HG02938 (cell line): Measurements from ENCODE around the gene AHI1.
A peak's percentile ranks its signal among the peaks of the same experiment; 100 is the strongest.
"Not testable (repeated sequence)": the region's sequence is repeated elsewhere in the genome, so short reads cannot be mapped to it uniquely, and the experiment has no call there.

Source experiments
- ATAC-seq: cut with Tn5 transposase; IDR thresholded peaks from one replicate; pipeline ENCODE4 v1.9.1; 2021; ENCODE audit warnings: mild to moderate bottlenecking, moderate library complexity; ENCODE audit not compliant: unreplicated experiment

The AHI1 gene

DNA sequence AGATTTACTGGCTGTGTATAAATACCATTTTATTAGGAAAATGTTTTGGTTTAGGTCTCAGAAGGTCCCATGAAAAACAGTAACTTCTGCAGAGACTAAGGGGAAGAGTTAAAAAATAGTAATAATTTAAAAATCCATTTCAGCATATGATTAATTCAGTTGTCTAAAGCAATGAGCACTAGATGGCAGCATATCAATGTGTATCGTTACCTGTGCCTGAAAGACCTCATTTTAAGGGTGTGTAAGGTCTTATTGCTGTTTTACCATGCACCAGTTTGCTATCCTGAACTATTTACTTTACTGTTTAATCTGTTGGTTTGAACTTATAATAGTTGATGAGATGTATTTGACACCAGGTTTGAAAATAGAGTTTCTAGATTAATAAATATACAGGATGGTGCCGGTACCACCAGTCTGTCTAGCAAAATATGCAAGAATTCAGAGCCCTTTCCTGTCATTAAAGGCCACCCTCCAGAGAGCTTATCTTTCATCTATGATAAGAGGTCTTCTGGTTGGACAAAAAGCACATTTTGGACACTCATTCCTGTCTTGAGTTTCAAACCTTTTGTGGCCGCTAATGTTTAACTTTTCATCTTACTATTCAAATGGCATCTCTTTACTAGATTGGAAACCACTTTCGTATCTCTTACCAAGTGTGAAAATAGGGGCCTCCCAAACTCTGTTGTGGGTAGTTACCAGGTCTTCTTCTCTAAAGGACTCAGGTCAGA is 8.9 kb upstream of the AHI1 start:
- ATAC-seq = peak; percentile 97

DNA sequence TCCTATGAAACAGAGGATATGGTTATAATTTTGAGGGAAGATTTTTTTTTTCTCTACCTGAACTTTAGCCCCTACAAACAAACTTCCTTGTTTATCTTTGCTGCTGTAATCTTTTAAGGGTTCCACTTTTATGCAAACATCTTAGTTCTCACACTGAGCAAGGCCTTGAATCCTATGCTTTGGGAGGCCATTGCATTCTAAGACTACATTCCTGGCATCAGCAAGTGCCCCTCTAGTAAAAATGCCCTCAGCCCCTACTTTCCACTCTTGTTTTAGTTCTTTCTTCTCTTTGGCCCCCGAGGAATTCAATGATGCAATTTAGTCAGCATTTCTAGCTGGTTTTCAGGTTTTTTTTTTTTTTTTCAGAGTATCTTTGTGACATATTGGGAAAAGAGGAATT is 8.1 kb upstream of the AHI1 start:
- no peak for ATAC-seq

DNA sequence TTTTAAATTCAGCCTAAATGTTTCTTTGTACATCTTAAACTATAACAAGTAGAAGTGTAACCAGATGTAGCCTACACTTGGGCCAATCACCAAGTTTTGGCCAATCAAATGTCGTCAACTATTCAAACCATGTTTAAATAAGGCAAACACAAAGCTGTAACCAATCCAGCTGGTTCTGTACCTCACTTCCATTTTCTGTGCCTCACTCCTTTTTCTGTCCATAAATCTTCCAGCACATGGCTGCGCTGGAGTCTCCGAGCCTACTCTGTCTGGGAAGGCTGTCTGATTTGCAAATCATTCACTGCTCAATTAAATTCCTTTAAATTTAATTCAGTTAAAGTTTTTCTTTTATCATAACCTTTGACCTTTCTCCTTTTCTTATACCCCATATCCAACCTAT is 7.7 kb upstream of the AHI1 start:
- ATAC-seq = no peak

DNA sequence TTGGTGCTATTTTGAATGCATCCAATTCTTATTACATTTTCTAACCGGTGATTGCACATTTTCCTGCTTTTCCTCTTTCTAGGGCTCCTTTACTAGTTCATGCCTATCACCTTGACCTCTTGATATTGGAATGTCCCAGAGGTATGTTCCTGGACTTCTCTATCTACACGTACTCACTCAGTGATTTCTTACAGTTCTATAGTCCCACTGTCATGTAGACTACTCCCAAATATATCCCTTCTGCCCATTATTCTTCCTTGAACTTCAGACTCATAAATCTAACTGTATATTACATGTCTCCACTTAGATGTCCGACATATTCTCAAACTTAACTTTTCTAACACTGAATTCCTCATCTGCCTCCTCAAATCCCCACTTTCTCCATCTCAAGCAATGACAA is 7.2 kb upstream of the AHI1 start:
- ATAC-seq = no peak

DNA sequence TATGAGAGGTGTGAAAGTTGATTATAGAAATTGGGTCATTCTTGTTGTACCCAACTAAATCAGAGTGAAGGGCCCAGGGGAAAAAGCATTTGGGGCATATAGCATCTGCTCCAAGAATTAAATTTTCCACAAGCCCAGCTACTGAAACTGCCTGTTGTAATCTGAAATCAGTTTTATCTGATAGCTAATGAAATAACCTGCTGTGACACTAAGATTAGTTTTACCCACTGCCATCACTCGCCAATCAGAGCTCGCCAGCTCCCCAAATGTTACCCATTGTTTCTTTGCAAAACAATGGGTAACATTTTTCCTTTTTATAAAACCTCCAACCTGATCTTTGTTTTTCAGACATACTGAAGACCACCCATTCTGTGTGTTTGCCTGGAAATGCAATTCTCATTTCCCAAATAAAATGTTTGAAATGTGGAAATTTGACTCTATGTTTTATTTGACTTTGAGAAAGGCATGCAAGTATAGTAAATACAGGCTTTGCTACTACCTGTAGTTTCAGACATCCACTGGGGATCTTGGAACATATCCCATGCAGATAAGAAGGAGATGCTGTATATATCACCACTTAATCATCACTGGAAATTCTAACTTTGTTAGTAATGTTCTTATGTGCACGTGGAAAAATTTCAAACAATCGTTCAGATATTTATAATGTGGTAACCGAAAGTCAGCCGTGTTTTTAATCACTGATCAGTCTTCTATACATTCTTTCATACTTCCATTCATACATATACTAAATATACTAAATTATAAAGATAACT is 6.3 kb upstream of the AHI1 start:
- ATAC-seq = no peak

DNA sequence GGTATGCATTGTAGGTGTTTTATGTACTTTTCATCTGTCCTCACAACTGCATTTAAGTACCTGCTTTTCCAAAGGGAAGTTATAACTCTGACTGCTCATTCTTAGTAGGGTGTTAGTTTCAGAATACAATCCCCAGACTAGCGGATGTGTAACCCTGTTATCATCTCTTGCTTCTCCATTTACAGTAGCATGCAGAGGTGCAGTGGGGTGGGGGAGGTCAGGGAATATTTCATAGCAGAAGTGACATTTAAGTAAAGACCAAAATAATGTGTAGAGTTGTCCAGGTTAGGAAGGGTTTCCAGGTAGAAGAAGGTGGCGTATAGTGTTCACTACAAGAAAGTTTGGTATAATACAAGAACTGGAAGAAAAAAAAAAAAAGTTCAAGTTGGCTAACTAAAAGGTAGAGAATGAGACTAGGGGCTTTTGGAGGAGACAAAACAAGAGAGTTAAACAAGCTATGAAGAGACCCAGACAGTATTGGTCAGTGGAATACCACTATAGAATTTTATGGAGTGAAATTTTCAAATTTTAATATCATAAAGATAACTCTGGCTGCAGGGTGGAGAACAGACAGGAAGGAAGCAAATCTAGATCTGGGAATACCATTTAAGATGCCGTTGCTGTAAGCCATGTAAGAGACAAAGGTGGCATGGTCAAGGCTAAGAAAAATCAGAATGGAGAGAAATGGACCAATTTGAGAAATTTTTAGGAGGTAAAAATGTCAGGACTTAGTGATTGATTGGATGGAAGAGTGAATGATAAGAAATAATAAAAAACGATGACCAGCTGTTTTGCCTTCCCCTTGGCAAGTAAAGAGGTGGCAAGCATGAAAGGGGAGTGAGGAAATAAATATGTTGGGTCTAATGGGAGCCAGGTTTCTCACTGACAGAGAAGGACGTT is 2.2 kb upstream of the AHI1 start:
- ATAC-seq = no peak

DNA sequence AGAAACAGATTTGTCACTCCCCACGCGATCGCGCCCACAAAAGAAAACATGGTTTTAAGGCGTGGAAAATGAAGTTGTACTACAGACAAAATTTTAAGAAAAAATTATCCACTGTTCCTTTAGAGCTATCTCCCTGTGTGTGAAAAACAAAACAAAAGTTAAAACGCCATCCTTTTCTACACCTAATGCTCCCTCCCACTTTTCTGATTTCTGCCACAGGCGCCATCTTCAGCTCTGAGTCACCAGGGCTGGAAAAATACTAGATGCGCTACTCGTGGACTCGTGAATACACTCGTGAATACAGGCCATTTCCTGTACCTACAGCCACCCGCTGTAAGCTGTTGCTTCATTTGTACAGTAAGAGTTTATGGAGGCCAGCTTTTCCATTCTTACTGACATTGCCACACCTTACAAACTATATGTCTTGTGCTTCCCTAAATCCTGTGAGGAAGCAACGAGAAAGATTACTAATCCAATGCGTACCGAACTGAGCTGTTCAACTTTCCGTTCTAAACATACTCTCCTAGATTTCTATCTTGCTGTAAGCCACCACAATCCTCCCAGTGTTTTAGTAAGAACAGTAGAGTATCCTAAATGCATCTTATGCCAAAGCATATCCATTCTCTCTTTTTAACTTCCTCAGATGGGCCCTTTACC is 773 bp upstream of the AHI1 start:
- peak; percentile 50 for ATAC-seq

DNA sequence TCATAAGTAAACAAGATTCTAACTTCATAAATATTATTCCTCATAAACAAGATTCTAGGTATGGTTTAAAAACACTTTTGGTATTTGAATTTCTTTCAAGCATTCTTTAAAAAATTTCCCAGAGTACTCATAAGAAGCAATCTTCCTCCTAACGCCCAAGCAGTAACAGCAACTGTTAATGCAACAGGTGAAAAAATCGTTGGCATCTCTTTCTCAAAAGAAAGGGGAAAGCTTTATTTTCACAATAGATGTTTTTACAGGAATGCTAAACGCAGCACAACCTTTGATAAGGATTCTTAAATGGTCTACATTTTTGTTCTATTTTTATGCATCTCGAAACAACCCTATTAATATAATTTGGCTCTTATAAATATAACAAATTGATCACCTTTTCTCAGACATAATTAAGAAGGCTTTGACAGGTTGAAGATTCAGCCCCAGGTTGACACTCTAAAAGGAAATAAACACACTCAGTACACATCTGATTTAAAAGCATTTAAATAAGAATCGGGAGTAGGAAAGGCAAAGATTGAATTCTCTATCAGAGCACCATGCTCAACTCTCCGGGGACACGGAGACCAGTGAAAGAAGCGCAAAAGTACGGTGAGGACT is 634 bp downstream of the AHI1 start:
- no peak for ATAC-seq

DNA sequence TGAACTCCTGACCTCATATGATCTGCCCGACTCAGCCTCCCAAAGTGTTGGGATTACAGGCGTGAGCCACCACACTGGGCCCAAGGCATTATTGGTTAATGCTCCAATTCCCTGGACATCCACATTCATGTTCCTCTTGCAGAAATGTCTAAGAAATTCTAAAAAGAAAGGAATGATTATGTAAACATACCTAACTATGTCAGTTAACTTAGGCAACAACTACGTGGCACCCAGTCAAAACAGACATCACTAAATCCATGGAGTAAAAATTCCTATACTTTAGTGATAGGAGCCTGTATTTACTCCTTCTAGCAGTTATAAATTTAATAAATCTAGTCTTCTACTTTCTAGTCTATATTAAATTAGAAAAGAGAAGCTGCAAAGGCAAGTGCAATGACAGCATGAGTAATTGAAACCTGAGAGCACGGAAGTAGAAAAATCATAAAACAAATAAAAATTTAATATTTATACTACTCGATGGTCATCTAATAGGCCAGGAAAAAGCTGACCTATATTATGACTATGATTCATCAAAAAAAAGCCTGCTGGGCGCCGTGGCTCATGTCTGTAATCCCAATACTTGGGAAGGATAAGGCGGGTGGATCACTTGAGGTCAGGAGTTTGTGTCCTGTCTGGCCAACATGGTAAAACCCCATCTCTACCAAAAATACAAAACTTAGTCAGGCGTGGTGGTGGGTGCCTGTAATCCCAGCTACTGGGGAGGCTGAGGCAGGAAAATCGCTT is 4.2 kb downstream of the AHI1 start:
- no peak for ATAC-seq

DNA sequence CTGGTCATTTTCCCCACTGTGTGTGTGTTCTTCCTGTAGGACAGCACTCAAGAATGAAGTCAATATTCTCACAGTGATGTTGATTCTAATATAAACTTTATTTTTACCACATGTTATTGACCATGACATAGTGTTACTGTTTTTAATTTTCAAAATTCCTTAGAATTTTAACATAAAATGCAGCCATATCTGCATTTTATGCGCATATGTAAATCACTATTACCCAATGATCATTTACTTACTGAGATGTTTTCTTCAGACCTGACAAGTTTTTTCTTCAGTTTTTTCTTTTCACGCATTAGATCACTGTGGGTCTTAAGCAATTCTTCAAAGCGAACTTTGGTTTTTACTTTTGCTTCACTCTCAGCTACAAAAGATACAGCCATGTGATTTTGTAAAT is 7.2 kb downstream of the AHI1 start:
- no peak for ATAC-seq

DNA sequence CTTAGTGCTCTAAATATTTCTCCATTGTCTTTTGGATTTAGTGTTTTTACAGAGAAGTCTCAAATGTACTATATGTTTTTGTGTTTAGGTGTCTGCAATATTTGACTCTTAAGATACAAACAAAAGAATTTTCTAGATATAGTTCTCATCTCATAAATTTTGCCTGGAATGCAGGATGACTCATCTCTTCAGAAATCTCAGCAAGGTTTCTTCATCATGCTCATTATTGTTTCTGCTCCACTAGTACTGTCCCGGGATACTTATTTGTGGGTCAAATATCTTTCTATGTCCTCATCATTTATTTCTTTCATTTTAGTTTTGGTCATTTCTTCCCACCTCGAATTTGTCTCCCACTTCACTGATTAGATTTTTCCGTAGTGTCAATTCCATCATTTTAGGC is 9.5 kb downstream of the AHI1 start:
- no peak for ATAC-seq

DNA sequence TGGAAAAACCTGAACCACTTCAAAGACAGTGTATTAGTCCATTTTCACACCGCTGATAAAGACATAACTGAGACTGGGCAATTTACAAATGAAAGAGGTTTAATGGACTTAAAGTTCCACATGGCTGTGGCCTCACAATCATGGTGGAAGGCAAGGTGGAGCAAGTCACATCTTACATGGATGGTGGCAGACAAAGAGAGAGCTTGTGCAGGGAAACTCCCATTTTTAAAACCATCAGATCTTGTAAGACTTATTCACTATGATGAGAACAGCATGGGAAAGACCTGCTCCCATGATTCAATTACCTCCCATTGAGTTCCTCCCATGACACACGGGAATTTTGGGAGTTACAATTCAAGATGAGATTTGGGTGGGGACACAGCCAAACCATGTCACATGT is 13.6 kb downstream of the AHI1 start:
- ATAC-seq = not testable (repeated sequence)

DNA sequence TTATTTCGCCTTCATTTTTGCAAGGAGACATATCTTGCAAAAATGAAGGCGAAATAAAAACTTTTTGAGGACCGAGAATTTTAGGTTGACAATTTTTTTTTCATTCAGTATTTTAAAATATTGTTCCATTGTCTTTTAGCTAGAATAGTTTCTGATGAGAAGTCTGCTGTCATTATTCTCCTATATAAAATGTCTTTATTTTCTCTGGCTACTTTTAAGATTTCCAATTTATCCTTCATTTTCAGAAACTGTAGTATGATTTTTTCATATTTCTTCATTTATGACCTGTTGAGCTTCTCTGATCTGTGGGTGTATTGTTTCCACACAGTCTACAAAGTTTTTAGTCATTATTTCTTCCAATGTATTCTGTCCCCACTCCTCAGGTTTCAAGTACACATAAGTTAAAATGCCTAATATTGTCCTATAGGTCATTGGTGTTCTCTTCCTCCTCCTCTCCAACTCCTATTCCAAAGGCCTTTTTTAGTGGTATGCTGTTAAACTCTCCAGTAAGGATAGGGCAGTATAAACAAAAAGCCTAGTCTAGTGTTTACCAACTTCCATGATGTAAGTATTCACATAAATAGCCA is 15.7 kb downstream of the AHI1 start:
- no peak for ATAC-seq

DNA sequence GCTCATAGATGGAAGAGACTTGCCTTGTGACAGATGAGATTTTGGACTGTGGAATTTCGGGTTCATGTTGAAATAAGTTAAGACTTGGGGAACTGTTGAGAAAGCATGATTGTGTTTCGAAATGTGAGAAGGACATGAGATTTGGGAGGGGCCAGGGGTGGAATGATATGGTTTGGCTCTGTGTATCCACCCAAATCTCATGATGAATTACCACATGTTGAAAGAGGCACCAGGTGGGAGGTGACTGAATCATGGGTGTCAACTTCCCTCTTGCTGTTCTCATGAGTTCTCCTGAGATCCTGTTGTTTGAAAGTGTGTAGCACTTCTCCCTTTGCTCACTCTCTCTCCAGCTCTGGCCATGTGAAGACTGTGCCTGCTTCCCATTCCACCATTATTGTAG is 17.9 kb downstream of the AHI1 start:
- no peak for ATAC-seq

DNA sequence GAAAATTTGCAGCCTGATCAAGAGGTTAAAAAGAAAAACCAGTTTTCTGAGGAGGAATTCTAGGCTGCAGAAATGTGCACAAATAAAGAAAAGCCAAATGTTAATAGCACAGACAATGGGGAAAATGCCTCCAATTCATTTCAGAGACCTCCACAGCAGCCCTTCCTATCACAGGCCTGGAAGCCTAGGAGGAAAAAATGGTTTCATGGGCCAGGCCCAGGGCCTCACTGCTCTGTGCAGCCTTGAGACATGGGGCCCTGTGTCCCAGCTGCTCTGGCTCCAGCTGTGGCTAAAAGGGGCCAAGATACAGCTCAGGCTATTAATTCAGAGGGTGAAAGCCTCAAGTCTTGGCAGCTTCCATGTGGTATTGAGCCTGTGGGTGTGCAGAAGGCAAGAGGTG is 18.9 kb downstream of the AHI1 start:
- ATAC-seq = no peak

DNA sequence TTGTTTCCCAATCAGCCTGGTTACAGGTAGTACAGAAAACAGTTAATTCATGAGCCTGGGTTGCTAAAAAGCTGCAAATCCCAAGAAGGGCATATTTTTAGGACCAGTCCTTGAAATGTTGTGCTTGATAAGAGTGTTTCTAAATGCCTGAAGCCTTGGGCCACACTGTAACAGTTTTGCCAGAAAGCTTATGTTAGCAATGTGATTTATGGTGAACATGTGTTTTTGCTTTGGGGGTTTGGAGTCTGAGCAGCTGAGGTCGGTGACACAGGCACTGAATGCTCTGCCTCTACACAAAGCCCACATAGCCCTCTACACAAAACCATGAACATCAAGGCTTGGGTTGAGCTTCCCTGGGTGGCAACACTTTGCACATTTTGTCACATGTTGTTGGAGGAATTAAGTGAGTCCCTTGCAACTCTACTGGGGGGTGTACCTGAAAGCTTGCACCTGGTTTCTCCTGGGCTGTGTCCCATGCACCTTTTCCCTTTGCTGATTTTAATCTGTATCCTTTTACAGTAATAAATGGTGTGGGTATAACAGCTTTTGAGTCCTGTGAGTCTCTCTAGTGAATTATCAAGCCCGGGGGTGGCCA is 22.2 kb downstream of the AHI1 start:
- no peak for ATAC-seq

DNA sequence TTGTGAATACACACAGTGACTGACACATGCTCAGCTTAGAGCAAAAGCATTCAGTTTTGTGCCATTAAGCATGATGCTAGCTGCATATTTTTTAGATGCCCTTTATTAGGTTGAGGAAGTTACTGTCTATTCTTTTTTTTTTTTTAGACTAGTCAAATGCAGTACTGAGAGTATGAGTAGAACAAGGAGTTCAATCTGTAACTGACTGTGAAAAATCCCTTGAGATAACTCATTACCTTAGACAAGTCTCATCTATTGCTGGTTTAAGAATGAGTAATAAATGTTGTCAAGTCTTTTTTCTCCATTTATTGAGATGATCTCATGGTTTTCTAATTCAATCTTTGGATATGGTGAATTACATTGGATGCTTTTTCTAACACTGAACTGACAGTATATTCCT is 23.2 kb downstream of the AHI1 start:
- ATAC-seq = no peak

DNA sequence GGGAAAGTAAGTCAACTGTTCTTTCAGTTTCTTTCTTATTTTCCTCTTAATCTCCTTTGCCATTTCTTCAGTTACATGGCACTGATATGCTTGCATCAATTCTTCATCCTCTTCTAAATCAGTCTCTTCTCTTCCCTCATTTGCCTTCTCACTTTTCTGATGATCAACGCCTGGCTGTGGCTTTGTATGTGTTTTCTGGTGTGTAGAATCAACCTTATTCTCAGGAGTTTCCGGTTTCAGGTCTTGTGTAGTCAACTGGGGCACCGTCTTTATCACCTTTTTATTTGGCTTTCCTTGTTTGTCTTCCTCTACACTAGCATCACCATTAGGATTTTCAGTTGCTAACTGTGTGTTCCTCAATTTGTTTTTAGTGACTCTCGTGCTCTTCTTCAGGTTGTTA is 31.6 kb downstream of the AHI1 start:
- ATAC-seq = peak; percentile 31

DNA sequence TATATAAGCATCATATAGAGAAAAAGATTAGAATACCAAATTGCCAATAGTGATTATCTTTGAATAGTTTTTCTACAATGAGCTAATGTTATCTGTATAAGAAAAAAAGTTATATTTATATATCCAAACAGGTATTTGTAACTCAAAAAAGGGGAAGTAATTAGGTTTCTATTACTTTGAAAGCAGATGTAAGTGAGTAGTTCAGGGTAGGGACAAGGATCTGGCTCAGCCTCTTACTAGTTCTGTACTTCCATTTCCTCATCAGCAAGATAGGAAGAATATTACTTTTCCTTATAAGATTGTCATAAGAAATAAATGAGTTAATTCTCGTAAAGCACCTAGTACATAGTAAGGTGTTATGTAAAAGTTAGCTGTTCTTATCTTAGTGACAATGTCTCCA is 32.2 kb downstream of the AHI1 start:
- ATAC-seq = peak; percentile 79
